Prostate gland (tissue), 2 donors: ENCODE measurements around the gene ADARB2.

Source experiments
- POLR2A ChIP-seq: fragments of 450-650 bp; IDR thresholded peaks from one replicate; pipeline ENCODE4 v1.6.1; 2016; ENCODE audit warnings: antibody characterized with exemption, mild to moderate bottlenecking
- TF ChIP-seq, protein P1 (sequence below), 4 experiments: fragments of 200-600 bp in 2 of 4; fragments of 450-650 bp in 2 of 4; sonication (generic) in 2 of 4; IDR thresholded peaks; 1 replicate in 3 of 4; 2 replicates in 1 of 4; pipeline ENCODE4 v1.5.1; 2016 to 2019; ENCODE audit warnings: antibody characterized with exemption in 4 of 4, mild to moderate bottlenecking in 2 of 4, moderate library complexity in 2 of 4

DNA sequence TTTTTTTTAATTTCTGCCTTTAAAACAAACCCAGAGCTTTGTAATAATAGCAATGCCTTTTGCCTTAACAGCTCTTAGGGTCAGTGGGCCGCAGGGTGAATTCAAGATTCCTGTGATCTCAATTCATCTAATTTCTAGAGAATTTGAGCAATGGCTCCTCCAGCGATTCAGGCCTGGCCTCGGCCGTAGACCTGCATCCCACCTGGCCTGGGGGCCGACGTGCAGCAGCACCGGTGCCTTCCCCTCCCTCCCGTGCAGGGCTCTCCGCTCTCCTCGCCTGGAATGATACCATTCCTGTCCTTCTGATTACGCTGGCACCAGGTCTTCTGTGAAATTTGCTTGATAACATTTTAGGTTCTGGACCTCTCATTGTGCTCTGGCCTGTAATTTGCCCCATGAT lies 172.5 kb downstream of the ADARB2 start:
- TF ChIP-seq, protein P1, sequence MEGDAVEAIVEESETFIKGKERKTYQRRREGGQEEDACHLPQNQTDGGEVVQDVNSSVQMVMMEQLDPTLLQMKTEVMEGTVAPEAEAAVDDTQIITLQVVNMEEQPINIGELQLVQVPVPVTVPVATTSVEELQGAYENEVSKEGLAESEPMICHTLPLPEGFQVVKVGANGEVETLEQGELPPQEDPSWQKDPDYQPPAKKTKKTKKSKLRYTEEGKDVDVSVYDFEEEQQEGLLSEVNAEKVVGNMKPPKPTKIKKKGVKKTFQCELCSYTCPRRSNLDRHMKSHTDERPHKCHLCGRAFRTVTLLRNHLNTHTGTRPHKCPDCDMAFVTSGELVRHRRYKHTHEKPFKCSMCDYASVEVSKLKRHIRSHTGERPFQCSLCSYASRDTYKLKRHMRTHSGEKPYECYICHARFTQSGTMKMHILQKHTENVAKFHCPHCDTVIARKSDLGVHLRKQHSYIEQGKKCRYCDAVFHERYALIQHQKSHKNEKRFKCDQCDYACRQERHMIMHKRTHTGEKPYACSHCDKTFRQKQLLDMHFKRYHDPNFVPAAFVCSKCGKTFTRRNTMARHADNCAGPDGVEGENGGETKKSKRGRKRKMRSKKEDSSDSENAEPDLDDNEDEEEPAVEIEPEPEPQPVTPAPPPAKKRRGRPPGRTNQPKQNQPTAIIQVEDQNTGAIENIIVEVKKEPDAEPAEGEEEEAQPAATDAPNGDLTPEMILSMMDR (IDR thresholded peaks at IDR 0.05) = no peak
- TF ChIP-seq POLR2A = no peak
